ENCODE measurements around the gene OR10Z1. TPM values are rescaled to one million over a fixed set of nuclear protein-coding genes. Genes with fewer than 3 reads are reported as not detected.

Gene OR10Z1, protein sequence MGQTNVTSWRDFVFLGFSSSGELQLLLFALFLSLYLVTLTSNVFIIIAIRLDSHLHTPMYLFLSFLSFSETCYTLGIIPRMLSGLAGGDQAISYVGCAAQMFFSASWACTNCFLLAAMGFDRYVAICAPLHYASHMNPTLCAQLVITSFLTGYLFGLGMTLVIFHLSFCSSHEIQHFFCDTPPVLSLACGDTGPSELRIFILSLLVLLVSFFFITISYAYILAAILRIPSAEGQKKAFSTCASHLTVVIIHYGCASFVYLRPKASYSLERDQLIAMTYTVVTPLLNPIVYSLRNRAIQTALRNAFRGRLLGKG
- not detected for polyA plus RNA-seq (2012; ENCODE audit: missing spikeins)

- DNase-seq (ENCODE audit: insufficient read length), result no peak
- no peak for FAIRE-seq
- TF ChIP-seq POLR2AphosphoS5 (IDR thresholded peaks at IDR 0.05; ENCODE audit: low read depth, low read length) (no peak), POLR2A (IDR thresholded peaks at IDR 0.05; ENCODE audit: low read depth, low read length) (no peak), TAF1 (IDR thresholded peaks at IDR 0.05; ENCODE audit: borderline replicate concordance, low read depth, low read length) (no peak)
Observed at GRCh38 chr1:158604968-158605367, at the start of gene OR10Z1. TSS of gene OR10Z1 (plus strand) at chr1:158605268. CDS start at chr1:158606439, 1,171 bp downstream.

DNA sequence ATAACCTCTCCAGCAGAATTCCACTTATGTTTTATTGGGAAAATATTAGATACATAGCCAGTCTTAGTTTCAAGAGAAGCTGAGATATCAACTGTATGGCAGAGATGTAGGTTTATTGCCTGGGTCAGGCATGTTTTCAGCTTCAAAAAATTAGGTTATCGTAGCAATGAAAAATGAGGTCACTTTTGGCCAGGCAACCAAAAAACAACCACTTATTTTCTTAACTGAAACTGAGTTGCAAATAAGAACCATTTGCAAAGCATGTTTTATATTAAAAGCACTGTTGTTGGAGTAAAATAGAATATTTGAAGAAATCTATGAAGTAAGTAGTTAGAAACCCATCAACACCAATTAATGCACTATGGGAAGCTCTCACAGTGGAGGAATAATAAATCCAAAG, 45.4 kb upstream of the OR10Z1 start:
- no peak for TF ChIP-seq POLR2A (IDR thresholded peaks at IDR 0.05; ENCODE audit: low read depth, low read length)
- TF ChIP-seq TAF1 (IDR thresholded peaks at IDR 0.05; ENCODE audit: borderline replicate concordance, low read depth, low read length), result no peak
- no peak for TF ChIP-seq POLR2AphosphoS5 (IDR thresholded peaks at IDR 0.05; ENCODE audit: low read depth, low read length)
- FAIRE-seq (no peak), DNase-seq (ENCODE audit: insufficient read length) (no peak)

DNA sequence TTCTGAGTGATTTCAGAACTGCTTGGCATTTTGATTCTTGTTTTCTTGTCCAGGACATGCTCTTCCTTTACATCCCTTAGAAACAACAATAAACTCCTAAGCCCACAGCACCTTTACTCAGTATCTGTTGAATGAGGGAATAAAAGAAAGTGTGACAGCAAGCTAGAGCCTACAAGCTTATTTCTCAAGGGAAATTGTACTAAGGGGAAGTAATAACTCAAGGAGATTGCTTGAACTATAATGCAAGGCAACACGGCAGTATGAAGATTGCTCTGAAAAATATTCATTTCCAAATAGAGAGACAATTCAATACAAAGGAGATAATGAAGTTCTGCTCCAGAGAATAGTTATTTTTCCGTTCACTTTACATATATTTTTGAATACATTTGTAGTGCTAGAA, 41.2 kb upstream of the OR10Z1 start:
- no peak for FAIRE-seq
- DNase-seq (ENCODE audit: insufficient read length), result no peak

DNA sequence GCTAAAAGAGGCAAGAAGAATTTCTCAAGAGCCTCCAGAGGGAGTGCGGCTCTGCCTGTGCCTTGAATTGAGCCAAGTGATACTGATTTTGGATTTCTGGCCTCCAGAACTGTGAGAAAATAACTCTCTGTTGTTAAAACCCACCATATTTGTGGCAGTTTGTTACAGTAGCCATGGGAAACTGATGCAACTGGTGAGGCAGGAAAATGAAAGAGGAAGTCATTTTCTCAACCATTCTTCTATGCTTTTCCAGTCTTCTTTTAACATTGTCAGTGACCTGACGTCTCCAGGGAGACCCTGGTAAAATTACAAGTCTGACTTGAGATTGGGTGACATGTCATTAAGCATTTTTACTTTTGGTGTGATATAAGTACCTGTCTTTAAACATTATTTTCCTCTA, 40.5 kb upstream of the OR10Z1 start:
- no peak for TF ChIP-seq POLR2AphosphoS5 (IDR thresholded peaks at IDR 0.05; ENCODE audit: low read depth, low read length)
- no peak for TF ChIP-seq POLR2A (IDR thresholded peaks at IDR 0.05; ENCODE audit: low read depth, low read length)
- no peak for TF ChIP-seq TAF1 (IDR thresholded peaks at IDR 0.05; ENCODE audit: borderline replicate concordance, low read depth, low read length)

More for the DNA sequence above, 41.2 kb upstream of the OR10Z1 start:
- TF ChIP-seq POLR2A (IDR thresholded peaks at IDR 0.05; ENCODE audit: low read depth, low read length) (no peak), POLR2AphosphoS5 (IDR thresholded peaks at IDR 0.05; ENCODE audit: low read depth, low read length) (no peak), TAF1 (IDR thresholded peaks at IDR 0.05; ENCODE audit: borderline replicate concordance, low read depth, low read length) (no peak)

DNA sequence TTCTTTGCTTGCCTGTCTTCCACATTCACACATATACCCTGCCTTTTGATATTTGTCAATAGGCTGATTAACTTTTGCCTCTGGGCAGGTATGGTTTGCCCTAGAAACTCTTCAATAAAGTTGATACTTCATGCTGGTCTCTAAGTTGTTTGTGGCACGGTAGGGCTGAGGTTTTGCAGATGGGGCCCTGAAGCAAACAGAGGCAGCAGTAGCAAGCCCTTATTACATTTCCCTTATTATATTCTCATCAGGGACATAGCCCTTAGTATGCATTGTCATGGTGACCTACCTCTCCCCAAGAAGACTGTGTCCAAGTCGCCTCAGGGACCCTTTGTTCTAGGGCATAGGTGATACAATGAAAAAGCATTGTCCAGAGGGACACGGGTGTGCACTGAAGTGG, 34.6 kb upstream of the OR10Z1 start, which contains the start of gene OR6P1:
OR6P1 (minus strand) TSS at position 101 of the 400 bp plus-strand sequence. CDS start 6,976 bp downstream, outside the sequence.
- no peak for TF ChIP-seq POLR2A (IDR thresholded peaks at IDR 0.05; ENCODE audit: low read depth, low read length)
- no peak for TF ChIP-seq TAF1 (IDR thresholded peaks at IDR 0.05; ENCODE audit: borderline replicate concordance, low read depth, low read length)
- no peak for TF ChIP-seq POLR2AphosphoS5 (IDR thresholded peaks at IDR 0.05; ENCODE audit: low read depth, low read length)
- FAIRE-seq, result no peak
- DNase-seq (ENCODE audit: insufficient read length), result no peak

More for the DNA sequence above, 40.5 kb upstream of the OR10Z1 start:
- DNase-seq (ENCODE audit: insufficient read length) (no peak), FAIRE-seq (no peak)

GRCh38 chr1:158572226-158572625, 32.8 kb upstream of the OR10Z1 start:
- no peak for TF ChIP-seq POLR2AphosphoS5 (IDR thresholded peaks at IDR 0.05; ENCODE audit: low read depth, low read length)
- TF ChIP-seq TAF1 (IDR thresholded peaks at IDR 0.05; ENCODE audit: borderline replicate concordance, low read depth, low read length), result no peak
- TF ChIP-seq POLR2A (IDR thresholded peaks at IDR 0.05; ENCODE audit: low read depth, low read length), result no peak
- no peak for DNase-seq (ENCODE audit: insufficient read length)
- no peak for FAIRE-seq

GRCh38 chr1:158577561-158577960, 27.5 kb upstream of the OR10Z1 start:
- FAIRE-seq (no peak), DNase-seq (ENCODE audit: insufficient read length) (no peak)
- TF ChIP-seq POLR2A (IDR thresholded peaks at IDR 0.05; ENCODE audit: low read depth, low read length) (no peak), TAF1 (IDR thresholded peaks at IDR 0.05; ENCODE audit: borderline replicate concordance, low read depth, low read length) (no peak), POLR2AphosphoS5 (IDR thresholded peaks at IDR 0.05; ENCODE audit: low read depth, low read length) (no peak)

DNA sequence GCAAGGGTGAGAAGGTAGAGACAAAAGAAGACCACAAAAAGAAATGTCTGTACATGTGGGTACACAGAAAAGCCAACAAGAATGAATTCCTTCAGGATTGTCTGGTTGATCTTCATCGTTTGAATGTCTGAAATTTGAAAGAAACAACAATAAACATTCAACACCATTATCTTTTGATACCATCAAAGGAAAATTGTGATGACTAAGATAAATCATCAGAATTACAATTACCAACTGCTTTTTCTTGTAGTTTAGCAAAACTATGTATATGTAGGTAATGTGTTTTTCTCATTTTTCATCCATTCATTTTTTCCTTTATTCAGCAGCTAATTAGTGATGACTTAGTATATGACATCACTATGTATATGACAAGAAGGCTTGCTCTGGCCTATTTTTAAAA, 25.3 kb upstream of the OR10Z1 start, which contains the start of gene OR10X1:
OR10X1 (minus strand) TSS at position 167 of the 400 bp plus-strand sequence; CDS start at position 167, 0 bp downstream.
- no peak for TF ChIP-seq POLR2A (IDR thresholded peaks at IDR 0.05; ENCODE audit: low read depth, low read length)
- TF ChIP-seq TAF1 (IDR thresholded peaks at IDR 0.05; ENCODE audit: borderline replicate concordance, low read depth, low read length), result no peak
- TF ChIP-seq POLR2AphosphoS5 (IDR thresholded peaks at IDR 0.05; ENCODE audit: low read depth, low read length), result no peak
- DNase-seq (ENCODE audit: insufficient read length) (no peak), FAIRE-seq (no peak)

GRCh38 chr1:158583962-158584361, 21.1 kb upstream of the OR10Z1 start:
- TF ChIP-seq POLR2A (IDR thresholded peaks at IDR 0.05; ENCODE audit: low read depth, low read length) (no peak), TAF1 (IDR thresholded peaks at IDR 0.05; ENCODE audit: borderline replicate concordance, low read depth, low read length) (no peak), POLR2AphosphoS5 (IDR thresholded peaks at IDR 0.05; ENCODE audit: low read depth, low read length) (no peak)
- FAIRE-seq (no peak), DNase-seq (ENCODE audit: insufficient read length) (no peak)

- no peak for TF ChIP-seq TAF1 (IDR thresholded peaks at IDR 0.05; ENCODE audit: borderline replicate concordance, low read depth, low read length)
- no peak for TF ChIP-seq POLR2A (IDR thresholded peaks at IDR 0.05; ENCODE audit: low read depth, low read length)
- no peak for TF ChIP-seq POLR2AphosphoS5 (IDR thresholded peaks at IDR 0.05; ENCODE audit: low read depth, low read length)
Observed at GRCh38 chr1:158586942-158587341, 18.1 kb upstream of the OR10Z1 start.

GRCh38 chr1:158600735-158601134, 4.3 kb upstream of the OR10Z1 start:
- no peak for DNase-seq (ENCODE audit: insufficient read length)
- FAIRE-seq, result no peak
- TF ChIP-seq TAF1 (IDR thresholded peaks at IDR 0.05; ENCODE audit: borderline replicate concordance, low read depth, low read length), result no peak
- TF ChIP-seq POLR2A (IDR thresholded peaks at IDR 0.05; ENCODE audit: low read depth, low read length), result no peak
- TF ChIP-seq POLR2AphosphoS5 (IDR thresholded peaks at IDR 0.05; ENCODE audit: low read depth, low read length), result no peak

More at GRCh38 chr1:158586942-158587341, 18.1 kb upstream of the OR10Z1 start:
- FAIRE-seq (peak; percentile 56), DNase-seq (ENCODE audit: insufficient read length) (no peak)

- FAIRE-seq (no peak), DNase-seq (ENCODE audit: insufficient read length) (no peak)
- TF ChIP-seq POLR2A (IDR thresholded peaks at IDR 0.05; ENCODE audit: low read depth, low read length) (no peak), POLR2AphosphoS5 (IDR thresholded peaks at IDR 0.05; ENCODE audit: low read depth, low read length) (no peak), TAF1 (IDR thresholded peaks at IDR 0.05; ENCODE audit: borderline replicate concordance, low read depth, low read length) (no peak)
Observed at GRCh38 chr1:158607296-158607695, 2.2 kb downstream of the OR10Z1 start.
